Ishikawa (cell line): ENCODE results near the gene HDAC8.

ENCODE experiments used
- CEBPB ChIP-seq: IDR thresholded peaks from 2 replicates; pipeline ENCODE4 v1.6.1; 2012
- CREB1 ChIP-seq: IDR thresholded peaks from 2 replicates; pipeline ENCODE4 v1.6.1; 2012; ENCODE audit warnings: low read depth
- EGR1 ChIP-seq: IDR thresholded peaks from 2 replicates; pipeline ENCODE4 v1.6.1; 2012
- EP300 ChIP-seq: IDR thresholded peaks from 2 replicates; pipeline ENCODE4 v1.6.1; 2012; ENCODE audit warnings: borderline replicate concordance
- FOXM1 ChIP-seq: IDR thresholded peaks from 2 replicates; pipeline ENCODE4 v1.6.1; 2012; ENCODE audit warnings: low read depth, borderline replicate concordance
- MAX ChIP-seq: IDR thresholded peaks from 2 replicates; pipeline ENCODE4 v1.6.1; 2012
- NFIC ChIP-seq: IDR thresholded peaks from 2 replicates; pipeline ENCODE4 v1.6.1; 2012
- RAD21 ChIP-seq: IDR thresholded peaks from 2 replicates; pipeline ENCODE4 v1.6.1; 2012; ENCODE audit warnings: low read depth
- REST ChIP-seq: IDR thresholded peaks from 2 replicates; pipeline ENCODE4 v1.6.1; 2012; ENCODE audit warnings: low read depth, mild to moderate bottlenecking
- TAF1 ChIP-seq: IDR thresholded peaks from 2 replicates; pipeline ENCODE4 v1.6.1; 2012; ENCODE audit warnings: low read depth, mild to moderate bottlenecking
- TCF12 ChIP-seq: IDR thresholded peaks from 2 replicates; pipeline ENCODE4 v1.6.1; 2012; ENCODE audit warnings: low read depth
- TEAD4 ChIP-seq: IDR thresholded peaks from 2 replicates; pipeline ENCODE4 v1.6.1; 2012
- YY1 ChIP-seq: IDR thresholded peaks from 2 replicates; pipeline ENCODE4 v1.6.1; 2012; ENCODE audit warnings: low read depth
- ZBTB7A ChIP-seq: IDR thresholded peaks from 2 replicates; pipeline ENCODE4 v1.6.1; 2012; ENCODE audit warnings: low read depth
- TF ChIP-seq, protein P1 (sequence below): IDR thresholded peaks from 2 replicates; pipeline ENCODE4 v1.6.1; 2012

HDAC8 gene

DNA sequence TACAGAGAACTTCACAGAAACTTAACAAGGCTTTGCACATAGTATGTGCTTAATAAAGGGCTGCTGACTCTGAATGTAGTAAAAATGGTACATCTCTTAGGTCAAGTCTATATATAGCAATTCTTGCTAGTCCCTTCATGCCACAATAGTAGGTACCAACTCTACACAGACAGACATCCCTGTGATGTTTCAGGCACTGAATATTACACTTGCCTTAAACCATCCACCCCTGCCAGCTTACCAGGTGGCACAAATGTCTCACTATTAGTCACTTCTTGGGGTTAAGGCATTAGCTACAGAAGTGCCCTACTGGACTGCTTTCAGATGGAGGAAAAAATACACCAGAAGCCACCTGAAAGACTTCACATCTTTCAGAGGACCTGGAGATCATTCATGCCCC is 180.6 kb downstream of the HDAC8 start:
- no peak for TF ChIP-seq NFIC
- no peak for TF ChIP-seq EGR1
- no peak for TF ChIP-seq MAX
- TF ChIP-seq, protein P1, sequence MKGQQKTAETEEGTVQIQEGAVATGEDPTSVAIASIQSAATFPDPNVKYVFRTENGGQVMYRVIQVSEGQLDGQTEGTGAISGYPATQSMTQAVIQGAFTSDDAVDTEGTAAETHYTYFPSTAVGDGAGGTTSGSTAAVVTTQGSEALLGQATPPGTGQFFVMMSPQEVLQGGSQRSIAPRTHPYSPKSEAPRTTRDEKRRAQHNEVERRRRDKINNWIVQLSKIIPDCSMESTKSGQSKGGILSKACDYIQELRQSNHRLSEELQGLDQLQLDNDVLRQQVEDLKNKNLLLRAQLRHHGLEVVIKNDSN: no peak
- no peak for TF ChIP-seq TEAD4
- TF ChIP-seq CEBPB: no peak

DNA sequence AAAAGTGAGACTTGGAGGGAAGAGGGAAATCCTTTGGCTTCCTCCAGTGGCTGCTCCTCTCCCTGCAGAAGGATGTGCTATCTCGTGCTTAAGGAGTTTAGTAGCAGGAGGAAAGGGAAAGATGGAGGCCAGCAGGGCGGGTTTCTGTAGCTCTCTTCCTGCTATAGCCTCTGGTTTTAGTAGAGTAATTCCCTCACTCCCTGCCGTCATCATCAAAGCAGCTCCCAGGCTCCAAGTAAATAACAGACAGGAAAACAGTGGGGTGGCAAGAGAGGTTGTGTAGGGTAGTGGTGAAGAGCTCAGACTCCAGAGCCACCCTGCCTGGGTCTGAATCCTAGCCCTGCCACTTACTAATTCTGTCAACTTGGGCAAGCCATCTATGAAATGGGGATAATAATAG is 185.4 kb downstream of the HDAC8 start:
- no peak for TF ChIP-seq TCF12
- no peak for TF ChIP-seq TAF1
- TF ChIP-seq YY1: no peak
- no peak for TF ChIP-seq CREB1
- no peak for TF ChIP-seq CEBPB
- no peak for TF ChIP-seq EP300
- no peak for TF ChIP-seq EGR1
- no peak for TF ChIP-seq MAX
- TF ChIP-seq, protein P1: no peak
- no peak for TF ChIP-seq RAD21
- TF ChIP-seq TEAD4: no peak
- TF ChIP-seq ZBTB7A: no peak
- TF ChIP-seq NFIC: no peak
- no peak for TF ChIP-seq FOXM1
- TF ChIP-seq REST: no peak

DNA sequence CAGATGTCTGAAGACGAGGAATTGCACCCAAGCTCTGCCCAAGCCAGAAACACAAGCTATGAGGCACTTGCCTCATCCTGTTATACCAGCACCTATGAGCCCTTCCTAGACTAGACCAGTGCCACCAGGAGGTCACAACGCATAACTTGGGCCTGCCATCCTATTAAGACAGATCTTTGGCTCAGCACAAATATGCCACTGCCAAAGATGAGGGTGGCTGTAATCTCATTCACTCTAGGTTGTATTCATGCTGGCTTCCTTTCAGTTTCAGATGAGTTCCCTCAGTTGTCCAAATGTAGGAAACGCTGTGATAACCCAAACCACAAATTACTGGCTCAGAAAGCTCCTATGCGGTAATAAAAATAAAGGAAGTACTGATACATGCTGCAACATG is 190.4 kb downstream of the HDAC8 start:
- no peak for TF ChIP-seq TEAD4
- no peak for TF ChIP-seq MAX

GRCh38 chrX:72381439-72382201 is 191.0 kb downstream of the HDAC8 start:
- TF ChIP-seq TAF1 (no peak), EP300 (no peak), NFIC (0 out of 2 replicates have a peak, but pooled peaks have one; percentile 28)

- TF ChIP-seq TAF1: no peak
Observed at GRCh38 chrX:72376124-72376523, 196.5 kb downstream of the HDAC8 start.

DNA sequence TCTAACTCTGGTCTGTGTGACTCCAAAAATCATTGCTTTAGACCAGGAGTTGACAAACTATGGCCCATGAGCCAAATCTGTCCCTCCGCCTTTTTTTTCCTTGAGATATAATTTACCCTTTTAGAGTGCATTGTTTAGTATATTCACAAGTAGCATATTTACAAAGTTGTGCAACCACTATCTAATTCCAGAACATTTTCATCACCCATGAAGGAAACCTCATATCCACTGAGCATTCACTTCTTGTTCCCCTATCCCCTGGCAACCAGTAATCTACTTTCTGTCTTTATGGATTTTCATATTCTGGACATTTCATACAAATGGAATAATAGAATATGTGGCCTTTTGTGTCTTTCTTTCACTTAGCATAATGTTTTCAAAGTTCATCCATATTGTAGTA is 199.5 kb downstream of the HDAC8 start:
- no peak for TF ChIP-seq ZBTB7A
- no peak for TF ChIP-seq MAX

GRCh38 chrX:72372735-72373134 is 199.9 kb downstream of the HDAC8 start:
- no peak for TF ChIP-seq CEBPB
- TF ChIP-seq EGR1: no peak

GRCh38 chrX:72371405-72371804 is 201.2 kb downstream of the HDAC8 start:
- TF ChIP-seq EP300: no peak
- no peak for TF ChIP-seq NFIC
- no peak for TF ChIP-seq EGR1
- no peak for TF ChIP-seq FOXM1
- TF ChIP-seq ZBTB7A: no peak
- TF ChIP-seq CEBPB: no peak
- no peak for TF ChIP-seq TEAD4
- TF ChIP-seq YY1: no peak
- TF ChIP-seq MAX: no peak
- no peak for TF ChIP-seq CREB1
- no peak for TF ChIP-seq TCF12
- TF ChIP-seq REST: no peak
- TF ChIP-seq TAF1: no peak
- TF ChIP-seq, protein P1: no peak
- TF ChIP-seq RAD21: no peak
